HepG2 (cell line): ENCODE measurements around the gene VWCE. TPM values are rescaled to one million over a fixed set of nuclear protein-coding genes. Genes with fewer than 3 reads are reported as not detected.

Experiments used
- ARNT ChIP-seq: fragments of 450-650 bp; IDR thresholded peaks from 2 replicates; pipeline ENCODE4 v1.6.1; 2017
- CBX2 ChIP-seq, 2 experiments: fragments of 200-600 bp in 1 of 2; sonication (generic); formaldehyde crosslinking in 1 of 2; IDR thresholded peaks; 2 replicates each; pipeline versions ENCODE4 v1.7.0 to v1.8.1; 2018 to 2022; ENCODE audit warnings: low read depth in 2 of 2, low read length in 1 of 2, mild to moderate bottlenecking in 1 of 2, missing genetic modification reagents in 1 of 2
- ESRRA ChIP-seq: sonication (generic); formaldehyde crosslinking; IDR thresholded peaks from 2 replicates; pipeline ENCODE4 v1.5.1; 2020; ENCODE audit warnings: mild to moderate bottlenecking, low read depth, missing genetic modification reagents
- IRX3 ChIP-seq: sonication (generic); formaldehyde crosslinking; IDR thresholded peaks from 2 replicates; pipeline ENCODE4 v1.8.1; 2023; ENCODE audit warnings: mild to moderate bottlenecking, low read depth, missing genetic modification reagents, borderline replicate concordance
- KLF13 ChIP-seq: sonication (generic); formaldehyde crosslinking; IDR thresholded peaks from 2 replicates; pipeline ENCODE4 v1.4.0; 2020; ENCODE audit warnings: mild to moderate bottlenecking, missing genetic modification reagents
- MED1 ChIP-seq: sonication (generic); formaldehyde crosslinking; IDR thresholded peaks from 2 replicates; pipeline ENCODE4 v1.4.0; 2020; ENCODE audit warnings: missing genetic modification reagents
- MED13 ChIP-seq: sonication (generic); formaldehyde crosslinking; IDR thresholded peaks from 2 replicates; pipeline ENCODE4 v1.5.0; 2020; ENCODE audit warnings: missing genetic modification reagents
- MED8 ChIP-seq: sonication (generic); formaldehyde crosslinking; IDR thresholded peaks from 2 replicates; pipeline ENCODE4 v1.8.1; 2023; ENCODE audit warnings: mild to moderate bottlenecking, missing genetic modification reagents; ENCODE audit not compliant: insufficient replicate concordance
- PHF21A ChIP-seq: sonication (generic); formaldehyde crosslinking; IDR thresholded peaks from 2 replicates; pipeline ENCODE4 v1.5.0; 2020; ENCODE audit warnings: mild to moderate bottlenecking, missing genetic modification reagents
- POLR2AphosphoS2 ChIP-seq: IDR thresholded peaks from 2 replicates; pipeline ENCODE4 v1.6.1; 2011; ENCODE audit warnings: low read depth, low read length, improper control_type of control experiment
- RBM22 ChIP-seq: fragments of 200-400 bp; formaldehyde crosslinking; optimal IDR thresholded peaks from 2 replicates; pipeline ENCODE3; 2017; ENCODE audit warnings: mild to moderate bottlenecking, low read length, moderate library complexity
- RXRB ChIP-seq: IDR thresholded peaks from 2 replicates; pipeline ENCODE4 v1.6.1; 2016; ENCODE audit warnings: borderline replicate concordance, missing genetic modification reagents, missing compliant biosample characterization
- SMARCC2 ChIP-seq: fragments of 450-650 bp; IDR thresholded peaks from 2 replicates; pipeline ENCODE4 v1.6.1; 2017; ENCODE audit warnings: antibody characterized with exemption, mild to moderate bottlenecking
- SRSF9 ChIP-seq: fragments of 200-400 bp; formaldehyde crosslinking; IDR thresholded peaks from 2 replicates; pipeline ENCODE4 v1.6.1; 2018; ENCODE audit warnings: borderline replicate concordance, mild to moderate bottlenecking, low read depth, low read length; ENCODE audit not compliant: insufficient read depth, poor library complexity, severe bottlenecking
- TAF15 ChIP-seq: fragments of 200-400 bp; formaldehyde crosslinking; IDR thresholded peaks from one replicate; pipeline ENCODE4 v1.6.1; 2018; ENCODE audit warnings: mild to moderate bottlenecking, low read depth, low read length; ENCODE audit not compliant: poor library complexity, severe bottlenecking
- ZC3H13 ChIP-seq: sonication (generic); formaldehyde crosslinking; IDR thresholded peaks from 2 replicates; pipeline ENCODE4 v1.8.1; 2023; ENCODE audit warnings: mild to moderate bottlenecking, missing genetic modification reagents, moderate library complexity
- ZMYM3 ChIP-seq: sonication (generic); formaldehyde crosslinking; IDR thresholded peaks from 2 replicates; pipeline ENCODE4 v1.5.1; 2020; ENCODE audit warnings: mild to moderate bottlenecking, missing genetic modification reagents
- ZNF557 ChIP-seq: sonication (generic); formaldehyde crosslinking; IDR thresholded peaks from 2 replicates; pipeline ENCODE4 v1.4.0; 2020; ENCODE audit warnings: missing genetic modification reagents
- ZNF660 ChIP-seq: sonication (generic); formaldehyde crosslinking; IDR thresholded peaks from 2 replicates; pipeline ENCODE4 v1.5.1; 2020; ENCODE audit warnings: mild to moderate bottlenecking, low read depth, missing genetic modification reagents, borderline replicate concordance
- polyA plus RNA-seq, 8 experiments: library from polyadenylated mRNA; depleted of rRNA in 3 of 8; stranded (reverse) in 7 of 8; unstranded in 1 of 8; fragments of >200 nt; fragmentation: Illumina TruSeq in 4 of 8; extraction: Trizol in 4 of 8; gene quantifications; 2 replicates each; pipeline versions ENCODE4 v1.2.1 to v1.2.3, GENCODE V29; 2011 to 2016; ENCODE audit warnings: low read depth in 4 of 8, missing spikeins in 1 of 8, mixed read lengths in 1 of 8; ENCODE audit not compliant: insufficient read depth in 1 of 8
- total RNA-seq, 5 experiments: library from RNA; depleted of rRNA; stranded (reverse); fragments of >200 nt; fragmentation: Illumina TruSeq; extraction: Trizol; gene quantifications; 2 replicates each; pipeline ENCODE4 v1.2.3, GENCODE V29; 2016; ENCODE audit warnings: low read depth in 1 of 5
- TF ChIP-seq, protein P1 (sequence below): sonication (generic); formaldehyde crosslinking; conservative IDR thresholded peaks from 2 replicates; pipeline ENCODE4 v1.4.0; 2020; ENCODE audit warnings: mild to moderate bottlenecking, missing genetic modification reagents, moderate library complexity
- TF ChIP-seq, protein P2 (sequence below): sonication (generic); formaldehyde crosslinking; IDR thresholded peaks from 2 replicates; pipeline ENCODE4 v1.8.1; 2023; ENCODE audit warnings: mild to moderate bottlenecking, missing genetic modification reagents
- TF ChIP-seq, protein P3 (sequence below): sonication (generic); formaldehyde crosslinking; IDR thresholded peaks from 2 replicates; pipeline ENCODE4 v1.5.0; 2020; ENCODE audit warnings: mild to moderate bottlenecking, missing genetic modification reagents
- TF ChIP-seq, protein P4 (sequence below): sonication (generic); formaldehyde crosslinking; IDR thresholded peaks from 2 replicates; pipeline ENCODE4 v1.8.1; 2023; ENCODE audit warnings: missing genetic modification reagents, inconsistent platforms, borderline replicate concordance

Gene VWCE
- total and polyA plus RNA-seq, 2 of the 13 experiments (the other 11 are each of a cell fraction or from before 2014, with no cell fraction given), result 27.6 to 58.3 TPM

DNA sequence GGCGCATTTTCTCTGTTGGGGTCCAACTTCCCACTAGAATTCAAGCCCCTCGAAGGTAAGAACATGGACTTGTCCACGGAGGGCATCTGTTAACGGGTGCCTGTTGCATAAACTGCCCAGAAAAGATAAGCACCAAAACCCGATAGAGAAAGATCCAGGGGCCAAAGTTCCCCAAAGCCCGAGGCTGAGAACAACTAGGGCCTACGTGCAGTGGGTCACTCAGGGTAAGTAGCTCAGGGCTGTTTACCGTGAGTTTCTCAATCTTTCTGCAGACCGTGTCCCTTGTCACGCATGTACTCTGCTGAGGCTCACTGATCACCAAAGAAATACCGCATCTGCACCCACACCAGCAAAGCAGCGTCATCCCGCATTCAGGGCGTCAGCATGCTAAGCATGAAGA, 29.8 kb downstream of the VWCE start (continued):
- TF ChIP-seq CBX2 (IDR thresholded peaks at IDR 0.05; ENCODE audit: low read depth, low read length), result no peak
- no peak for TF ChIP-seq CBX2 (CRISPR knock-in tag; IDR thresholded peaks at IDR 0.05; ENCODE audit: low read depth)
- TF ChIP-seq PHF21A (CRISPR knock-in tag), result no peak
- TF ChIP-seq, protein P1, sequence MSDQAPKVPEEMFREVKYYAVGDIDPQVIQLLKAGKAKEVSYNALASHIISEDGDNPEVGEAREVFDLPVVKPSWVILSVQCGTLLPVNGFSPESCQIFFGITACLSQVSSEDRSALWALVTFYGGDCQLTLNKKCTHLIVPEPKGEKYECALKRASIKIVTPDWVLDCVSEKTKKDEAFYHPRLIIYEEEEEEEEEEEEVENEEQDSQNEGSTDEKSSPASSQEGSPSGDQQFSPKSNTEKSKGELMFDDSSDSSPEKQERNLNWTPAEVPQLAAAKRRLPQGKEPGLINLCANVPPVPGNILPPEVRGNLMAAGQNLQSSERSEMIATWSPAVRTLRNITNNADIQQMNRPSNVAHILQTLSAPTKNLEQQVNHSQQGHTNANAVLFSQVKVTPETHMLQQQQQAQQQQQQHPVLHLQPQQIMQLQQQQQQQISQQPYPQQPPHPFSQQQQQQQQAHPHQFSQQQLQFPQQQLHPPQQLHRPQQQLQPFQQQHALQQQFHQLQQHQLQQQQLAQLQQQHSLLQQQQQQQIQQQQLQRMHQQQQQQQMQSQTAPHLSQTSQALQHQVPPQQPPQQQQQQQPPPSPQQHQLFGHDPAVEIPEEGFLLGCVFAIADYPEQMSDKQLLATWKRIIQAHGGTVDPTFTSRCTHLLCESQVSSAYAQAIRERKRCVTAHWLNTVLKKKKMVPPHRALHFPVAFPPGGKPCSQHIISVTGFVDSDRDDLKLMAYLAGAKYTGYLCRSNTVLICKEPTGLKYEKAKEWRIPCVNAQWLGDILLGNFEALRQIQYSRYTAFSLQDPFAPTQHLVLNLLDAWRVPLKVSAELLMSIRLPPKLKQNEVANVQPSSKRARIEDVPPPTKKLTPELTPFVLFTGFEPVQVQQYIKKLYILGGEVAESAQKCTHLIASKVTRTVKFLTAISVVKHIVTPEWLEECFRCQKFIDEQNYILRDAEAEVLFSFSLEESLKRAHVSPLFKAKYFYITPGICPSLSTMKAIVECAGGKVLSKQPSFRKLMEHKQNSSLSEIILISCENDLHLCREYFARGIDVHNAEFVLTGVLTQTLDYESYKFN (CRISPR knock-in tag), result peak; percentile 82
- TF ChIP-seq SMARCC2, result no peak
- TF ChIP-seq IRX3, result no peak
- no peak for TF ChIP-seq MED8 (CRISPR knock-in tag)
- TF ChIP-seq KLF13 (CRISPR knock-in tag), result no peak
- TF ChIP-seq MED1 (CRISPR knock-in tag), result peak; percentile 92
- no peak for TF ChIP-seq ZNF557 (CRISPR knock-in tag)
- TF ChIP-seq ARNT, result no peak
- TF ChIP-seq, protein P2, sequence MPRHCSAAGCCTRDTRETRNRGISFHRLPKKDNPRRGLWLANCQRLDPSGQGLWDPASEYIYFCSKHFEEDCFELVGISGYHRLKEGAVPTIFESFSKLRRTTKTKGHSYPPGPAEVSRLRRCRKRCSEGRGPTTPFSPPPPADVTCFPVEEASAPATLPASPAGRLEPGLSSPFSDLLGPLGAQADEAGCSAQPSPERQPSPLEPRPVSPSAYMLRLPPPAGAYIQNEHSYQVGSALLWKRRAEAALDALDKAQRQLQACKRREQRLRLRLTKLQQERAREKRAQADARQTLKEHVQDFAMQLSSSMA (CRISPR knock-in tag), result no peak
- TF ChIP-seq MED13 (CRISPR knock-in tag), result no peak
- TF ChIP-seq RXRB (CRISPR knock-in tag), result peak; percentile 62; the same call in 1 of the 2 replicates
- TF ChIP-seq ESRRA (CRISPR knock-in tag), result no peak
- TF ChIP-seq TAF15, result no peak
- TF ChIP-seq ZNF660 (CRISPR knock-in tag), result no peak
- TF ChIP-seq ZC3H13 (CRISPR knock-in tag), result no peak
- no peak for TF ChIP-seq POLR2AphosphoS2
- no peak for TF ChIP-seq SRSF9
- no peak; the same call in 1 of the 2 replicates for TF ChIP-seq ZMYM3 (CRISPR knock-in tag)
- TF ChIP-seq, protein P3, sequence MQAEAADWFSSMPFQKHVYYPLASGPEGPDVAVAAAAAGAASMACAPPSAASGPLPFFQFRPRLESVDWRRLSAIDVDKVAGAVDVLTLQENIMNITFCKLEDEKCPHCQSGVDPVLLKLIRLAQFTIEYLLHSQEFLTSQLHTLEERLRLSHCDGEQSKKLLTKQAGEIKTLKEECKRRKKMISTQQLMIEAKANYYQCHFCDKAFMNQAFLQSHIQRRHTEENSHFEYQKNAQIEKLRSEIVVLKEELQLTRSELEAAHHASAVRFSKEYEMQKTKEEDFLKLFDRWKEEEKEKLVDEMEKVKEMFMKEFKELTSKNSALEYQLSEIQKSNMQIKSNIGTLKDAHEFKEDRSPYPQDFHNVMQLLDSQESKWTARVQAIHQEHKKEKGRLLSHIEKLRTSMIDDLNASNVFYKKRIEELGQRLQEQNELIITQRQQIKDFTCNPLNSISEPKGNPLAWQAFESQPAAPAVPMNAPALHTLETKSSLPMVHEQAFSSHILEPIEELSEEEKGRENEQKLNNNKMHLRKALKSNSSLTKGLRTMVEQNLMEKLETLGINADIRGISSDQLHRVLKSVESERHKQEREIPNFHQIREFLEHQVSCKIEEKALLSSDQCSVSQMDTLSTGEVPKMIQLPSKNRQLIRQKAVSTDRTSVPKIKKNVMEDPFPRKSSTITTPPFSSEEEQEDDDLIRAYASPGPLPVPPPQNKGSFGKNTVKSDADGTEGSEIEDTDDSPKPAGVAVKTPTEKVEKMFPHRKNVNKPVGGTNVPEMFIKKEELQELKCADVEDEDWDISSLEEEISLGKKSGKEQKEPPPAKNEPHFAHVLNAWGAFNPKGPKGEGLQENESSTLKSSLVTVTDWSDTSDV (CRISPR knock-in tag), result no peak
- no peak for TF ChIP-seq RBM22
- TF ChIP-seq, protein P4, sequence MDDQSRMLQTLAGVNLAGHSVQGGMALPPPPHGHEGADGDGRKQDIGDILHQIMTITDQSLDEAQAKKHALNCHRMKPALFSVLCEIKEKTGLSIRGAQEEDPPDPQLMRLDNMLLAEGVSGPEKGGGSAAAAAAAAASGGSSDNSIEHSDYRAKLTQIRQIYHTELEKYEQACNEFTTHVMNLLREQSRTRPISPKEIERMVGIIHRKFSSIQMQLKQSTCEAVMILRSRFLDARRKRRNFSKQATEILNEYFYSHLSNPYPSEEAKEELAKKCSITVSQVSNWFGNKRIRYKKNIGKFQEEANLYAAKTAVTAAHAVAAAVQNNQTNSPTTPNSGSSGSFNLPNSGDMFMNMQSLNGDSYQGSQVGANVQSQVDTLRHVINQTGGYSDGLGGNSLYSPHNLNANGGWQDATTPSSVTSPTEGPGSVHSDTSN (CRISPR knock-in tag), result no peak
